Smooth muscle cell (in vitro differentiated cells): ENCODE measurements around the gene TET2. TPM values are rescaled to one million over a fixed set of nuclear protein-coding genes. Genes with fewer than 3 reads are reported as not detected.

Source experiments
- DNase-seq: peaks from one replicate; lab custom pipeline; 2025; ENCODE audit not compliant: unreplicated experiment; lab: John Stamatoyannopoulos, UW
- H2AFZ ChIP-seq: fragments of 200-600 bp; sonication (generic); 2 replicates; pipeline ENCODE4 v1.6.0; 2016; ENCODE audit warnings: antibody characterized with exemption, low read depth, mild to moderate bottlenecking
- H3F3A ChIP-seq: fragments of 200-600 bp; sonication (generic); 2 replicates; pipeline ENCODE4 v1.6.0; 2017; ENCODE audit warnings: antibody characterized with exemption, low read depth
- H3K27ac ChIP-seq: fragments of 200-600 bp; sonication (generic); 2 replicates; pipeline ENCODE4 v1.5.1; 2016; ENCODE audit warnings: low read depth, mild to moderate bottlenecking
- H3K27me3 ChIP-seq: fragments of 200-600 bp; sonication (generic); 2 replicates; pipeline ENCODE4 v1.6.1; 2016; ENCODE audit warnings: low read depth, mild to moderate bottlenecking
- H3K36me3 ChIP-seq: fragments of 200-600 bp; sonication (generic); 2 replicates; pipeline ENCODE4 v1.5.1; 2016; ENCODE audit warnings: low read depth
- H3K4me1 ChIP-seq: fragments of 200-600 bp; sonication (generic); 2 replicates; pipeline ENCODE4 v1.5.1; 2016; ENCODE audit warnings: low read depth
- H3K4me2 ChIP-seq: fragments of 200-600 bp; sonication (generic); 2 replicates; pipeline ENCODE4 v1.6.0; 2016; ENCODE audit warnings: mild to moderate bottlenecking
- H3K4me3 ChIP-seq: fragments of 200-600 bp; sonication (generic); 2 replicates; pipeline ENCODE4 v1.5.1; 2016; ENCODE audit warnings: mild to moderate bottlenecking
- H3K79me2 ChIP-seq: fragments of 200-600 bp; sonication (generic); 2 replicates; pipeline ENCODE4 v1.6.0; 2016; ENCODE audit warnings: low read depth, mild to moderate bottlenecking
- H3K9ac ChIP-seq: fragments of 200-600 bp; sonication (generic); 2 replicates; pipeline ENCODE4 v1.6.0; 2016; ENCODE audit warnings: low read depth
- H3K9me3 ChIP-seq: fragments of 200-600 bp; sonication (generic); replicated peaks from 2 replicates; pipeline ENCODE4 v1.5.1; 2016; ENCODE audit warnings: low read depth
- H4K20me1 ChIP-seq: fragments of 200-600 bp; sonication (generic); 2 replicates; pipeline ENCODE4 v1.6.0; 2016; ENCODE audit warnings: low read depth
- WGBS: methylation state at CpG from one replicate; pipeline ENCODE4 v1.1.7; 2016; ENCODE audit warnings: low lambda C conversion rate; 5-methylcytosine and 5-hydroxymethylcytosine counted together
- polyA plus RNA-seq: library from polyadenylated mRNA; unstranded; fragments of >200 nt; fragmentation: Nextera tagmentation; extraction: Ambion mirVana; gene quantifications from 2 replicates; pipeline ENCODE4 v1.2.1, GENCODE V29; 2016
- total RNA-seq: library from RNA; depleted of rRNA; stranded (reverse); fragments of >200 nt; gene quantifications from 2 replicates; pipeline ENCODE4 v1.2.3, GENCODE V29; 2014
- TF ChIP-seq, protein P1 (sequence below): fragments of 200-600 bp; sonication (generic); IDR thresholded peaks from 2 replicates; pipeline ENCODE4 v1.5.1; 2017; ENCODE audit warnings: borderline replicate concordance, mild to moderate bottlenecking, antibody characterized with exemption; ENCODE audit not compliant: insufficient read depth, poor library complexity, severe bottlenecking

TET2 gene
- total and polyA plus RNA-seq, 2 experiments from 2014 or later = 2.7 to 20.5 TPM

DNA sequence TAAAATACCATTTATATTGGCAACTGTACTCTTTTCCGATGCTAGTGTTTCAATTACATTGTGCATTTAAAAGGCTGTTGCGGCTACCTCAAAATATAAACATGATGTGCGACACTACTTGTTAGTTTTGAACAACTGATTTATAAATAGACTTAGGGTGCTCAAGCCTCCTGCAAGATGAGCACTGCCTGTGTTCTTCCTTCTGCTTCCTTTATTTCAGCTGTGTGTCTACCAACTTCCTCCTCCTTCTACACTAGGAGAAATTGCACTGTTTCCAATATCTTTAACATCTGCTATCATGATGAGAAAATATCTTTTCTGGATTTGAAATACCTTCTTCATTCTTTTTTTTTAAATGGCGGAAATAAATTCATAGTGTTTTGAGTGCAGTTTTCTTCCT is 24.0 kb downstream of the TET2 start:
- H3K4me2 ChIP-seq = no peak overlapping the region
- no peak overlapping the region for H3K4me3 ChIP-seq
- no peak overlapping the region for H3K9ac ChIP-seq
- no peaks in the 10 kb centered on the region for H3K36me3 ChIP-seq
- no peaks in the 10 kb centered on the region for H3F3A ChIP-seq
- no peaks in the 10 kb centered on the region for H3K27me3 ChIP-seq
- peaks cover 48% of the 10 kb centered on the region for H3K79me2 ChIP-seq
- no peak for DNase-seq
- H3K9me3 ChIP-seq = no peaks in the 10 kb centered on the region
- H3K27ac ChIP-seq = no peak overlapping the region
- H2AFZ ChIP-seq = no peak overlapping the region
- TF ChIP-seq, protein P1, sequence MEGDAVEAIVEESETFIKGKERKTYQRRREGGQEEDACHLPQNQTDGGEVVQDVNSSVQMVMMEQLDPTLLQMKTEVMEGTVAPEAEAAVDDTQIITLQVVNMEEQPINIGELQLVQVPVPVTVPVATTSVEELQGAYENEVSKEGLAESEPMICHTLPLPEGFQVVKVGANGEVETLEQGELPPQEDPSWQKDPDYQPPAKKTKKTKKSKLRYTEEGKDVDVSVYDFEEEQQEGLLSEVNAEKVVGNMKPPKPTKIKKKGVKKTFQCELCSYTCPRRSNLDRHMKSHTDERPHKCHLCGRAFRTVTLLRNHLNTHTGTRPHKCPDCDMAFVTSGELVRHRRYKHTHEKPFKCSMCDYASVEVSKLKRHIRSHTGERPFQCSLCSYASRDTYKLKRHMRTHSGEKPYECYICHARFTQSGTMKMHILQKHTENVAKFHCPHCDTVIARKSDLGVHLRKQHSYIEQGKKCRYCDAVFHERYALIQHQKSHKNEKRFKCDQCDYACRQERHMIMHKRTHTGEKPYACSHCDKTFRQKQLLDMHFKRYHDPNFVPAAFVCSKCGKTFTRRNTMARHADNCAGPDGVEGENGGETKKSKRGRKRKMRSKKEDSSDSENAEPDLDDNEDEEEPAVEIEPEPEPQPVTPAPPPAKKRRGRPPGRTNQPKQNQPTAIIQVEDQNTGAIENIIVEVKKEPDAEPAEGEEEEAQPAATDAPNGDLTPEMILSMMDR = no peak
- H3K4me1 ChIP-seq = no peaks in the 10 kb centered on the region
- H4K20me1 ChIP-seq = peaks cover 91% of the 10 kb centered on the region
- WGBS = 94% methylated on average over 4 of the region's 4 CpGs

DNA sequence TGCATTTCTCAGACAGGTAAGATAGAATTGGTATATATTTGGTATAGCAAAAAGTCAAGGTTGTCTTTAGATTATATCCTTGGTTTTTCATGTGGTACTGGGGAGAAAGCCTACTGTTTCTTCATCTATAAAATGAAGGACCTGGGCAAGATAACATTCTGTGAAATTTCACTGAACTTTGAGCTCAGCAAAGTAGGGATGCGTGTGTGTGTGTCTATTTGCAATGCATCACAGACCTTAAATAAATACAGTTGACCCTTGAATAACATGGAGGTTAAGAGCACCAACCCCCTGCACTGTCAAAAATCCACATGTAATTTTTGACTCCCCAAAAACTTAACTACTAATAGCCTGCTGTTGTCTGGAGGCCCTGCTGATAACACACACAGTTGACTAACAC is 25.2 kb downstream of the TET2 start:
- TF ChIP-seq, protein P1 = no peak
- Histone ChIP-seq H3K4me2 (no peak overlapping the region), H3K4me3 (no peak overlapping the region), H3K27ac (no peak overlapping the region), H3K36me3 (no peaks in the 10 kb centered on the region), H4K20me1 (peaks cover 86% of the 10 kb centered on the region), H2AFZ (no peak overlapping the region), H3K9ac (no peak overlapping the region), H3F3A (no peaks in the 10 kb centered on the region), H3K9me3 (no peaks in the 10 kb centered on the region), H3K27me3 (no peaks in the 10 kb centered on the region), H3K79me2 (peaks cover 40% of the 10 kb centered on the region), H3K4me1 (no peaks in the 10 kb centered on the region)
- WGBS = 88% methylated on average over 1 of the region's 1 CpG
- DNase-seq = no peak

DNA sequence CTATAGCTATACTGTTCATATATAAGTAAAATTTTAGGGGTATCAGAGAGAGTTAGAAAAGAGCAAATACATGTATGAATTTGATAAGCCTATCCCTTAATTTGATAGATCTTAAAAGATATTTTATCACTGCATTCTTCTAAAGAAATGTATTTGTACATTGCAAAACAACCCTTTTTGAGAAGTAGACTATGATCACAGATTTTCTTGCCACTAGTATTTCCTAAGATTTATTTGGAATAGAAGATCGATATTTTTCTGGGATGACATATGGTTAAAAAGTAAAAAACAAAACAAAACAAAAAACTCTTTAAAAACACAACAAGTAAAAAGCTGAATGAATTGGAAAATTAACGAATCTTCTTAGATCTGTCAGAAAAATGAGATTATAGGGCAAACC is 27.4 kb downstream of the TET2 start:
- H3K27ac ChIP-seq = no peak overlapping the region
- H3K36me3 ChIP-seq = no peaks in the 10 kb centered on the region
- peaks cover 21% of the 10 kb centered on the region for H3K79me2 ChIP-seq

More for the DNA sequence above, 27.4 kb downstream of the TET2 start:
- TF ChIP-seq, protein P1 = no peak
- no peaks in the 10 kb centered on the region for H3K4me1 ChIP-seq
- H2AFZ ChIP-seq = no peak overlapping the region
- H3K4me3 ChIP-seq = no peak overlapping the region
- no peaks in the 10 kb centered on the region for H3K9me3 ChIP-seq
- H3F3A ChIP-seq = no peaks in the 10 kb centered on the region
- 92% methylated on average over 2 of the region's 2 CpGs for WGBS
- no peak overlapping the region for H3K4me2 ChIP-seq
- H3K27me3 ChIP-seq = no peaks in the 10 kb centered on the region
- no peak overlapping the region for H3K9ac ChIP-seq
- no peak for DNase-seq
- peaks cover 80% of the 10 kb centered on the region for H4K20me1 ChIP-seq
